ENCODE measurements around the gene BMPER.

DNA sequence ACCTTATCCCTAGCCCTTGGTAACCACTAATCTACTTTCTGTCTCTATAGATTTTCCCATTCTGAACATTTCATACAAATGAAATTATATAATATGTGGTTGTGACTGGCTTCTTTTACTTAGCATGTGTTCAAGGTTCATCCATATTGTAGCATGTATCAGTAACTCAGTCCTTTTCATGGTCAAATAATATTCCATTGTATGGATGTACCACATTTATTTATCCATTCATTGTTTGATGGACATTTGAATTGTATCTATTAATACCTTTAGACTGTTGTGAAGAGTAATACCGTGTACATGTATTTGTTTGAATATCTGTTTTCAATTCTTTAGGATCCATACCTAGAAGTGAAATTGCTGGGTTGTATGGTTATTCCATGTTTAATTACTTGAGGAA is 210.2 kb downstream of the BMPER start:
- TF ChIP-seq EZH2 (IDR thresholded peaks at IDR 0.05; ENCODE audit: borderline replicate concordance, low read length), result no peak
- TF ChIP-seq CTCF (conservative IDR thresholded peaks at IDR 0.05 in 1 of 2, IDR thresholded peaks at IDR 0.05 in 1 of 2; ENCODE audit: extremely low read depth in 1 of 2, insufficient read depth in 1 of 2, low read depth in 1 of 2, low read length in 2 of 2), result no peak

Data from mammary epithelial cell (primary cell).